ENCODE measurements around the gene SLC35D3. TPM values are rescaled to one million over a fixed set of nuclear protein-coding genes. Genes with fewer than 3 reads are reported as not detected.

SLC35D3 gene
- total RNA-seq, 1 experiment from 2014 or later: not detected

GRCh38 chr6:136952714-136953260 is 30.7 kb downstream of the SLC35D3 start:
- no peaks in the 10 kb centered on the region for H3K9me3 ChIP-seq (ENCODE audit: control insufficient read depth in 1 of 2, insufficient read depth in 1 of 2, low read depth in 1 of 2, low read length in 2 of 2)
- no peaks in the 10 kb centered on the region for H3K9me2 ChIP-seq (ENCODE audit: insufficient read depth)
- intact Hi-C loops (cut with micrococcal nuclease): no loop called here
- no peaks in the 10 kb centered on the region for H3K79me2 ChIP-seq (ENCODE audit: insufficient read depth, low read length)
- DNase-seq (ENCODE audit: low read depth, low spot score): no peak
- RAD21 ChIA-PET (ENCODE audit: low non-redundant PET in 1 of 2, low total read pairs in 2 of 2, uncharacterized antibody in 2 of 2, unreplicated experiment in 2 of 2): no interaction called here
- H3K4me2 ChIP-seq (ENCODE audit: low read length): no peak overlapping the region
- H3K27me3 ChIP-seq (ENCODE audit: insufficient read depth, low read length): no peaks in the 10 kb centered on the region
- no peaks in the 10 kb centered on the region for H4K20me1 ChIP-seq (ENCODE audit: insufficient read depth)
- TF ChIP-seq SP1 (IDR thresholded peaks at IDR 0.05; ENCODE audit: low read depth) (no peak), SRF (IDR thresholded peaks at IDR 0.05; ENCODE audit: low read depth) (no peak)
- H3K27ac ChIP-seq (ENCODE audit: low read depth, low read length): no peak overlapping the region
- BruUV-seq (replicated peaks): no TSS peak
- POLR2A ChIA-PET: no interaction called here
- ATAC-seq: no peak
- no peak overlapping the region for H3K9ac ChIP-seq (ENCODE audit: low read length)
- H3K36me3 ChIP-seq (ENCODE audit: control insufficient read depth in 1 of 2, insufficient read depth in 2 of 2, low read length in 2 of 2): no peaks in the 10 kb centered on the region
- H3K4me1 ChIP-seq (ENCODE audit: control insufficient read depth in 1 of 2, insufficient read depth in 2 of 2, low read length in 2 of 2): no peaks in the 10 kb centered on the region
- H2AFZ ChIP-seq (ENCODE audit: low read depth, low read length, poor library complexity, severe bottlenecking): no peak overlapping the region
- H3K4me3 ChIP-seq (replicated peaks in 1 of 2; ENCODE audit: low read depth in 1 of 2, low read length in 2 of 2): no peak overlapping the region
- CTCF ChIA-PET: no interaction called here

- RAD21 ChIA-PET (ENCODE audit: low non-redundant PET in 1 of 2, low total read pairs in 2 of 2, uncharacterized antibody in 2 of 2, unreplicated experiment in 2 of 2): no interaction called here
- no peaks in the 10 kb centered on the region for H3K9me3 ChIP-seq (ENCODE audit: control insufficient read depth in 1 of 2, insufficient read depth in 1 of 2, low read depth in 1 of 2, low read length in 2 of 2)
- CTCF ChIA-PET: no interaction called here
- H3K4me2 ChIP-seq (ENCODE audit: low read length): no peak overlapping the region
- H3K27ac ChIP-seq (ENCODE audit: low read depth, low read length): no peak overlapping the region
- no peak overlapping the region for H3K4me3 ChIP-seq (replicated peaks in 1 of 2; ENCODE audit: low read depth in 1 of 2, low read length in 2 of 2)
- H3K4me1 ChIP-seq (ENCODE audit: control insufficient read depth in 1 of 2, insufficient read depth in 2 of 2, low read length in 2 of 2): no peaks in the 10 kb centered on the region; a peak in 1 of 4 replicates
- intact Hi-C loops (cut with micrococcal nuclease): no loop called here
- POLR2A ChIA-PET: no interaction called here
- H2AFZ ChIP-seq (ENCODE audit: low read depth, low read length, poor library complexity, severe bottlenecking): no peak overlapping the region
- no peaks in the 10 kb centered on the region for H3K36me3 ChIP-seq (ENCODE audit: control insufficient read depth in 1 of 2, insufficient read depth in 2 of 2, low read length in 2 of 2)
- no peaks in the 10 kb centered on the region for H3K9me2 ChIP-seq (ENCODE audit: insufficient read depth)
- DNase-seq (ENCODE audit: low read depth, low spot score) (no peak), ATAC-seq (no peak)
- no peak overlapping the region for H3K9ac ChIP-seq (ENCODE audit: low read length)
- BruUV-seq (replicated peaks): no TSS peak
- H3K27me3 ChIP-seq (ENCODE audit: insufficient read depth, low read length): no peaks in the 10 kb centered on the region
- no peaks in the 10 kb centered on the region for H3K79me2 ChIP-seq (ENCODE audit: insufficient read depth, low read length)
- no peaks in the 10 kb centered on the region for H4K20me1 ChIP-seq (ENCODE audit: insufficient read depth)
- TF ChIP-seq SIN3A (IDR thresholded peaks at IDR 0.05; ENCODE audit: low read depth) (no peak), CTCF (IDR thresholded peaks at IDR 0.05 in 2 of 3, conservative IDR thresholded peaks at IDR 0.05 in 1 of 3; ENCODE audit: borderline replicate concordance in 1 of 3, insufficient read depth in 1 of 3, low read depth in 2 of 3, low read length in 2 of 3) (no peak), RAD21 (IDR thresholded peaks at IDR 0.05; ENCODE audit: low read depth) (no peak), REST (IDR thresholded peaks at IDR 0.05; ENCODE audit: low read depth) (no peak), TCF7L2 (IDR thresholded peaks at IDR 0.05; ENCODE audit: borderline replicate concordance, extremely low read depth, insufficient read depth, insufficient read length) (no peak), EZH2 (IDR thresholded peaks at IDR 0.05) (no peak), ELF1 (IDR thresholded peaks at IDR 0.05; ENCODE audit: borderline replicate concordance, low read depth) (no peak), ZFX (IDR thresholded peaks at IDR 0.05) (no peak), MAX (IDR thresholded peaks at IDR 0.05) (no peak), ZBTB33 (IDR thresholded peaks at IDR 0.05; ENCODE audit: extremely low read depth, insufficient replicate concordance, low read length) (no peak), CBX3 (IDR thresholded peaks at IDR 0.05; ENCODE audit: low read depth) (no peak), SP1 (IDR thresholded peaks at IDR 0.05; ENCODE audit: low read depth) (no peak)
Measured at GRCh38 chr6:136955123-136955522, 33.0 kb downstream of the SLC35D3 start.

Measured in HCT116 (cell line).